GM23338 (cell line): ENCODE results near the gene NQO2. TPM values are rescaled to one million over a fixed set of nuclear protein-coding genes. Genes with fewer than 3 reads are reported as not detected.

ENCODE experiments used
- ATAC-seq: fragments of 200-7000 bp; cut with Tn5 transposase; 3 replicates; pipeline ENCODE4 v1.9.1; 2020
- DNase-seq: peaks from one replicate; pipeline ENCODE4 v3.0.0-alpha.2; 2015; ENCODE audit warnings: low spot score
- H2AFZ ChIP-seq: fragments of 200-600 bp; sonication (generic); 2 replicates; pipeline ENCODE4 v1.8.0; 2016; ENCODE audit warnings: antibody characterized with exemption, mild to moderate bottlenecking, moderate library complexity
- H3F3A ChIP-seq: fragments of 200-600 bp; sonication (generic); replicated peaks from 2 replicates; pipeline ENCODE4 v1.8.0; 2017; ENCODE audit warnings: antibody characterized with exemption, mixed run types, low read depth
- H3K27ac ChIP-seq: fragments of 200-600 bp; sonication (generic); 2 replicates; pipeline ENCODE4 v1.6.1; 2016; ENCODE audit warnings: low read depth
- H3K27me3 ChIP-seq: fragments of 200-600 bp; sonication (generic); 2 replicates; pipeline ENCODE4 v1.8.0; 2016; ENCODE audit warnings: mild to moderate bottlenecking, mixed run types, moderate library complexity; ENCODE audit not compliant: insufficient read depth
- H3K36me3 ChIP-seq: fragments of 200-600 bp; sonication (generic); 2 replicates; pipeline ENCODE4 v1.8.0; 2016; ENCODE audit warnings: mild to moderate bottlenecking; ENCODE audit not compliant: insufficient read depth
- H3K4me1 ChIP-seq: fragments of 200-600 bp; sonication (generic); 2 replicates; pipeline ENCODE4 v1.8.0; 2016; ENCODE audit warnings: mild to moderate bottlenecking, moderate library complexity; ENCODE audit not compliant: insufficient read depth
- H3K4me2 ChIP-seq: fragments of 200-600 bp; sonication (generic); 2 replicates; pipeline ENCODE4 v1.7.1; 2017; ENCODE audit warnings: mixed run types
- H3K4me3 ChIP-seq: fragments of 200-600 bp; sonication (generic); 2 replicates; pipeline ENCODE4 v1.6.1; 2016; ENCODE audit warnings: mixed run types
- H3K79me2 ChIP-seq: fragments of 200-600 bp; sonication (generic); replicated peaks from 2 replicates; pipeline ENCODE4 v1.8.0; 2017; ENCODE audit warnings: mild to moderate bottlenecking; ENCODE audit not compliant: insufficient read depth
- H3K9me2 ChIP-seq: fragments of 200-600 bp; sonication (generic); 2 replicates; pipeline ENCODE4 v1.8.0; 2017; ENCODE audit not compliant: insufficient read depth
- H4K20me1 ChIP-seq: fragments of 200-600 bp; sonication (generic); replicated peaks from 2 replicates; pipeline ENCODE4 v1.8.0; 2017; ENCODE audit warnings: mild to moderate bottlenecking; ENCODE audit not compliant: insufficient read depth
- H3K27ac Mint-ChIP-seq: 2 replicates; pipeline ENCODE4 v1.8.0; 2020; ENCODE audit warnings: inconsistent platforms, mild to moderate bottlenecking, moderate library complexity, mixed read lengths
- H3K27me3 Mint-ChIP-seq: 3 replicates; pipeline ENCODE4 v1.8.0; 2022; ENCODE audit warnings: low read depth, mild to moderate bottlenecking, moderate library complexity, mixed read lengths, inconsistent platforms; ENCODE audit not compliant: insufficient read depth, poor library complexity
- H3K36me3 Mint-ChIP-seq: 3 replicates; pipeline ENCODE4 v1.8.0; 2021; ENCODE audit warnings: low read depth, mild to moderate bottlenecking, inconsistent platforms, moderate library complexity, mixed read lengths
- H3K4me1 Mint-ChIP-seq: 3 replicates; pipeline ENCODE4 v1.8.0; 2020; ENCODE audit warnings: mild to moderate bottlenecking, inconsistent platforms, mixed read lengths
- H3K4me3 Mint-ChIP-seq: 3 replicates; pipeline ENCODE4 v1.8.0; 2021; ENCODE audit warnings: moderate library complexity, mild to moderate bottlenecking, inconsistent platforms, mixed read lengths
- H3K9me3 Mint-ChIP-seq: 3 replicates; pipeline ENCODE4 v1.8.0; 2020; ENCODE audit warnings: moderate library complexity, mild to moderate bottlenecking, inconsistent platforms, mixed read lengths
- EZH2 ChIP-seq: fragments of 200-600 bp; sonication (generic); IDR thresholded peaks from one replicate; pipeline ENCODE4 v1.8.0; 2017; ENCODE audit warnings: antibody characterized with exemption, mild to moderate bottlenecking, low read depth; ENCODE audit not compliant: unreplicated experiment
- EZH2phosphoT487 ChIP-seq: fragments of 200-600 bp; sonication (generic); IDR thresholded peaks from one replicate; pipeline ENCODE4 v1.8.1; 2018; ENCODE audit warnings: antibody characterized with exemption; ENCODE audit not compliant: unreplicated experiment
- JUNB ChIP-seq: IDR thresholded peaks from one replicate; pipeline ENCODE4 v1.6.1; 2016; ENCODE audit warnings: antibody characterized with exemption; ENCODE audit not compliant: unreplicated experiment
- NANOG ChIP-seq: IDR thresholded peaks from 2 replicates; pipeline ENCODE4 v1.6.1; 2016; ENCODE audit warnings: antibody characterized with exemption, borderline replicate concordance
- POLR2AphosphoS5 ChIP-seq: IDR thresholded peaks from 2 replicates; pipeline ENCODE4 v1.6.1; 2016; ENCODE audit warnings: antibody characterized with exemption, low read depth
- STAT1 ChIP-seq: IDR thresholded peaks from one replicate; pipeline ENCODE4 v1.6.1; 2016; ENCODE audit warnings: antibody characterized with exemption; ENCODE audit not compliant: unreplicated experiment
- polyA plus RNA-seq: library from polyadenylated mRNA; unstranded; fragments of >200 nt; fragmentation: Nextera tagmentation; extraction: Ambion mirVana; gene quantifications from 2 replicates; pipeline ENCODE4 v1.2.1, GENCODE V29; 2016
- total RNA-seq: library from RNA; depleted of rRNA; stranded (reverse); fragments of >200 nt; shearing (Covaris generic); gene quantifications from 2 replicates; pipeline ENCODE4 v1.2.3, GENCODE V29; 2014
- TF ChIP-seq, protein P1 (sequence below): IDR thresholded peaks from one replicate; pipeline ENCODE4 v1.6.1; 2018; ENCODE audit warnings: antibody characterized with exemption; ENCODE audit not compliant: unreplicated experiment
- TF ChIP-seq, protein P2 (sequence below): fragments of 250-450 bp; sonication (Bioruptor Pico); IDR thresholded peaks from 2 replicates; pipeline ENCODE4 v1.5.0; 2020; ENCODE audit warnings: mild to moderate bottlenecking, moderate library complexity
- TF ChIP-seq, protein P3 (sequence below): IDR thresholded peaks from 2 replicates; pipeline ENCODE4 v1.6.1; 2016; ENCODE audit warnings: antibody characterized with exemption

The NQO2 gene
- total and polyA plus RNA-seq, 2 experiments from 2014 or later: 117 to 173 TPM

DNA sequence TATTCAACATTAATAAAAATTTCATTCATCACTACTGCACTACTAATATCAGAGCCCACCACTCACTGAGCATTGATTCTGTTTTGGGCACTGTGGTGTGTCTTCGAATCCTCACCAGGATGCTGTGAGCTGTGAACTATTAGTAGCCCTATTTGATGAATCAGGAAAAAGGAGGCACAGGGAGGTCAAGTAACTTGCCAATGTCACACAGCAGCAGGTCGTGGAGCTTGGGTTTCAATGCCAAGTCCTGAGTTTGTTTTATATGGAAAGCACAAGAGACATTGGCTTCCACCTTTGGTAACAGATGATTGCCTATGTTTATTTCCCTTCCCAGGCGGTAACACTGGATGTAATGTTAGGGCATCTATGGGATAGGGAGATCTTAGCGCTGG, 15.0 kb downstream of the NQO2 start:
- Histone ChIP-seq H3K4me1 (peaks cover 7% of the 10 kb centered on the region; the same call in 1 of the 2 replicates), H3K4me3 (no peak overlapping the region), H3K9me2 (no peaks in the 10 kb centered on the region), H2AFZ (no peak overlapping the region), H3F3A (peaks cover 13% of the 10 kb centered on the region; the same call in 1 of the 2 replicates), H3K4me2 (no peak overlapping the region), H4K20me1 (0 out of 2 replicates have a peak, but pooled peaks cover 4% of the 10 kb centered on the region), H3K36me3 (peaks cover 59% of the 10 kb centered on the region), H3K79me2 (no peaks in the 10 kb centered on the region), H3K27ac (no peak overlapping the region), H3K27me3 (no peaks in the 10 kb centered on the region)
- no peak for DNase-seq
- no peak for ATAC-seq
- H3K4me3 Mint-ChIP-seq: no peak overlapping the region
- H3K9me3 Mint-ChIP-seq: peaks cover 33% of the 10 kb centered on the region
- peaks cover 10% of the 10 kb centered on the region for H3K27me3 Mint-ChIP-seq
- TF ChIP-seq EZH2 (no peak), NANOG (no peak), STAT1 (no peak), POLR2AphosphoS5 (no peak), JUNB (no peak), EZH2phosphoT487 (no peak)
- TF ChIP-seq, protein P1, sequence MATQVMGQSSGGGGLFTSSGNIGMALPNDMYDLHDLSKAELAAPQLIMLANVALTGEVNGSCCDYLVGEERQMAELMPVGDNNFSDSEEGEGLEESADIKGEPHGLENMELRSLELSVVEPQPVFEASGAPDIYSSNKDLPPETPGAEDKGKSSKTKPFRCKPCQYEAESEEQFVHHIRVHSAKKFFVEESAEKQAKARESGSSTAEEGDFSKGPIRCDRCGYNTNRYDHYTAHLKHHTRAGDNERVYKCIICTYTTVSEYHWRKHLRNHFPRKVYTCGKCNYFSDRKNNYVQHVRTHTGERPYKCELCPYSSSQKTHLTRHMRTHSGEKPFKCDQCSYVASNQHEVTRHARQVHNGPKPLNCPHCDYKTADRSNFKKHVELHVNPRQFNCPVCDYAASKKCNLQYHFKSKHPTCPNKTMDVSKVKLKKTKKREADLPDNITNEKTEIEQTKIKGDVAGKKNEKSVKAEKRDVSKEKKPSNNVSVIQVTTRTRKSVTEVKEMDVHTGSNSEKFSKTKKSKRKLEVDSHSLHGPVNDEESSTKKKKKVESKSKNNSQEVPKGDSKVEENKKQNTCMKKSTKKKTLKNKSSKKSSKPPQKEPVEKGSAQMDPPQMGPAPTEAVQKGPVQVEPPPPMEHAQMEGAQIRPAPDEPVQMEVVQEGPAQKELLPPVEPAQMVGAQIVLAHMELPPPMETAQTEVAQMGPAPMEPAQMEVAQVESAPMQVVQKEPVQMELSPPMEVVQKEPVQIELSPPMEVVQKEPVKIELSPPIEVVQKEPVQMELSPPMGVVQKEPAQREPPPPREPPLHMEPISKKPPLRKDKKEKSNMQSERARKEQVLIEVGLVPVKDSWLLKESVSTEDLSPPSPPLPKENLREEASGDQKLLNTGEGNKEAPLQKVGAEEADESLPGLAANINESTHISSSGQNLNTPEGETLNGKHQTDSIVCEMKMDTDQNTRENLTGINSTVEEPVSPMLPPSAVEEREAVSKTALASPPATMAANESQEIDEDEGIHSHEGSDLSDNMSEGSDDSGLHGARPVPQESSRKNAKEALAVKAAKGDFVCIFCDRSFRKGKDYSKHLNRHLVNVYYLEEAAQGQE: no peak
- TF ChIP-seq, protein P2, sequence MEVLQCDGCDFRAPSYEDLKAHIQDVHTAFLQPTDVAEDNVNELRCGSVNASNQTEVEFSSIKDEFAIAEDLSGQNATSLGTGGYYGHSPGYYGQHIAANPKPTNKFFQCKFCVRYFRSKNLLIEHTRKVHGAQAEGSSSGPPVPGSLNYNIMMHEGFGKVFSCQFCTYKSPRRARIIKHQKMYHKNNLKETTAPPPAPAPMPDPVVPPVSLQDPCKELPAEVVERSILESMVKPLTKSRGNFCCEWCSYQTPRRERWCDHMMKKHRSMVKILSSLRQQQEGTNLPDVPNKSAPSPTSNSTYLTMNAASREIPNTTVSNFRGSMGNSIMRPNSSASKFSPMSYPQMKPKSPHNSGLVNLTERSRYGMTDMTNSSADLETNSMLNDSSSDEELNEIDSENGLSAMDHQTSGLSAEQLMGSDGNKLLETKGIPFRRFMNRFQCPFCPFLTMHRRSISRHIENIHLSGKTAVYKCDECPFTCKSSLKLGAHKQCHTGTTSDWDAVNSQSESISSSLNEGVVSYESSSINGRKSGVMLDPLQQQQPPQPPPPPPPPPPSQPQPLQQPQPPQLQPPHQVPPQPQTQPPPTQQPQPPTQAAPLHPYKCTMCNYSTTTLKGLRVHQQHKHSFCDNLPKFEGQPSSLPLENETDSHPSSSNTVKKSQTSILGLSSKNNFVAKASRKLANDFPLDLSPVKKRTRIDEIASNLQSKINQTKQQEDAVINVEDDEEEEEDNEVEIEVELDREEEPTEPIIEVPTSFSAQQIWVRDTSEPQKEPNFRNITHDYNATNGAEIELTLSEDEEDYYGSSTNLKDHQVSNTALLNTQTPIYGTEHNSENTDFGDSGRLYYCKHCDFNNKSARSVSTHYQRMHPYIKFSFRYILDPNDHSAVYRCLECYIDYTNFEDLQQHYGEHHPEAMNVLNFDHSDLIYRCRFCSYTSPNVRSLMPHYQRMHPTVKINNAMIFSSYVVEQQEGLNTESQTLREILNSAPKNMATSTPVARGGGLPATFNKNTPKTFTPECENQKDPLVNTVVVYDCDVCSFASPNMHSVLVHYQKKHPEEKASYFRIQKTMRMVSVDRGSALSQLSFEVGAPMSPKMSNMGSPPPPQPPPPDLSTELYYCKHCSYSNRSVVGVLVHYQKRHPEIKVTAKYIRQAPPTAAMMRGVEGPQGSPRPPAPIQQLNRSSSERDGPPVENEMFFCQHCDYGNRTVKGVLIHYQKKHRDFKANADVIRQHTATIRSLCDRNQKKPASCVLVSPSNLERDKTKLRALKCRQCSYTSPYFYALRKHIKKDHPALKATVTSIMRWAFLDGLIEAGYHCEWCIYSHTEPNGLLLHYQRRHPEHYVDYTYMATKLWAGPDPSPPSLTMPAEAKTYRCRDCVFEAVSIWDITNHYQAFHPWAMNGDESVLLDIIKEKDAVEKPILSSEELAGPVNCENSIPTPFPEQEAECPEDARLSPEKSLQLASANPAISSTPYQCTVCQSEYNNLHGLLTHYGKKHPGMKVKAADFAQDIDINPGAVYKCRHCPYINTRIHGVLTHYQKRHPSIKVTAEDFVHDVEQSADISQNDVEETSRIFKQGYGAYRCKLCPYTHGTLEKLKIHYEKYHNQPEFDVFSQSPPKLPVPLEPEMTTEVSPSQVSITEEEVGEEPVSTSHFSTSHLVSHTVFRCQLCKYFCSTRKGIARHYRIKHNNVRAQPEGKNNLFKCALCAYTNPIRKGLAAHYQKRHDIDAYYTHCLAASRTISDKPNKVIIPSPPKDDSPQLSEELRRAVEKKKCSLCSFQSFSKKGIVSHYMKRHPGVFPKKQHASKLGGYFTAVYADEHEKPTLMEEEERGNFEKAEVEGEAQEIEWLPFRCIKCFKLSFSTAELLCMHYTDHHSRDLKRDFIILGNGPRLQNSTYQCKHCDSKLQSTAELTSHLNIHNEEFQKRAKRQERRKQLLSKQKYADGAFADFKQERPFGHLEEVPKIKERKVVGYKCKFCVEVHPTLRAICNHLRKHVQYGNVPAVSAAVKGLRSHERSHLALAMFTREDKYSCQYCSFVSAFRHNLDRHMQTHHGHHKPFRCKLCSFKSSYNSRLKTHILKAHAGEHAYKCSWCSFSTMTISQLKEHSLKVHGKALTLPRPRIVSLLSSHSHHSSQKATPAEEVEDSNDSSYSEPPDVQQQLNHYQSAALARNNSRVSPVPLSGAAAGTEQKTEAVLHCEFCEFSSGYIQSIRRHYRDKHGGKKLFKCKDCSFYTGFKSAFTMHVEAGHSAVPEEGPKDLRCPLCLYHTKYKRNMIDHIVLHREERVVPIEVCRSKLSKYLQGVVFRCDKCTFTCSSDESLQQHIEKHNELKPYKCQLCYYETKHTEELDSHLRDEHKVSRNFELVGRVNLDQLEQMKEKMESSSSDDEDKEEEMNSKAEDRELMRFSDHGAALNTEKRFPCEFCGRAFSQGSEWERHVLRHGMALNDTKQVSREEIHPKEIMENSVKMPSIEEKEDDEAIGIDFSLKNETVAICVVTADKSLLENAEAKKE (CRISPR knock-in tag): no peak
- TF ChIP-seq, protein P3, sequence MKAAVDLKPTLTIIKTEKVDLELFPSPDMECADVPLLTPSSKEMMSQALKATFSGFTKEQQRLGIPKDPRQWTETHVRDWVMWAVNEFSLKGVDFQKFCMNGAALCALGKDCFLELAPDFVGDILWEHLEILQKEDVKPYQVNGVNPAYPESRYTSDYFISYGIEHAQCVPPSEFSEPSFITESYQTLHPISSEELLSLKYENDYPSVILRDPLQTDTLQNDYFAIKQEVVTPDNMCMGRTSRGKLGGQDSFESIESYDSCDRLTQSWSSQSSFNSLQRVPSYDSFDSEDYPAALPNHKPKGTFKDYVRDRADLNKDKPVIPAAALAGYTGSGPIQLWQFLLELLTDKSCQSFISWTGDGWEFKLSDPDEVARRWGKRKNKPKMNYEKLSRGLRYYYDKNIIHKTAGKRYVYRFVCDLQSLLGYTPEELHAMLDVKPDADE: no peak
- H3K36me3 Mint-ChIP-seq: peaks cover 95% of the 10 kb centered on the region
- H3K4me1 Mint-ChIP-seq: peaks cover 8% of the 10 kb centered on the region
- H3K27ac Mint-ChIP-seq: no peak overlapping the region
